ENCODE measurements around the gene PAGE4. TPM values are rescaled to one million over a fixed set of nuclear protein-coding genes. Genes with fewer than 3 reads are reported as not detected.
A peak's percentile ranks its signal among the peaks of the same experiment; 100 is the strongest.

PAGE4 gene
- total and polyA plus RNA-seq, 2 of the 13 experiments (the other 11 are each of a cell fraction or from before 2014, with no cell fraction given), result 1.1 TPM; not detected in 1

GRCh38 chrX:49879656-49880277 is 50.7 kb downstream of the PAGE4 start:
- BruUV-seq (replicated peaks), result no TSS peak
- H3K27ac ChIP-seq (ENCODE audit: extremely low read length, insufficient read depth, low read length), result peak overlapping the region; percentile 97
- in situ Hi-C loops (cut with HindIII; ENCODE audit: extremely low pct_ligation_motif_present, low pct_unique_long_range_greater_than_20kb) (loop anchor here (5.0 kb wide), 1 partner anchor 37 kb away; no protein-coding TSS in a partner anchor), intact Hi-C loops (cut with micrococcal nuclease; ENCODE audit: unreplicated experiment) (loop anchor here (5.0 kb wide), 1 partner anchor 927 kb away; no protein-coding TSS in a partner anchor)
- H3K9me3 ChIP-seq (ENCODE audit: low read length), result no peaks in the 10 kb centered on the region
- DNase-seq (ENCODE audit: low spot score) (no peak), ATAC-seq (peak; percentile 11), FAIRE-seq (no peak)
- ChIA-PET CTCF (ENCODE audit: low intra/inter-chr PET ratio, low total read pairs) (no interaction called here), POLR2A (interaction anchor here (0.7 to 5.3 kb wide), 6 partner anchors 11 to 49 kb away, joined by 3 to 91 read pairs (median 5); partner anchors contain the start of gene CLCN5)
- H3K4me2 ChIP-seq (ENCODE audit: low read depth, low read length), result peak overlapping the region; percentile 90
- H4K20me1 ChIP-seq (ENCODE audit: insufficient read depth, low read length), result peaks cover 8% of the 10 kb centered on the region; the same call in 1 of the 2 replicates
- peak overlapping the region; percentile 52 to 76 (median 71) for H3K4me3 ChIP-seq (replicated peaks in 1 of 3; ENCODE audit: insufficient read depth in 1 of 3, low read depth in 2 of 3, low read length in 3 of 3)
- no peak overlapping the region for H2AFZ ChIP-seq (ENCODE audit: low read length)
- H3K27me3 ChIP-seq (ENCODE audit: control insufficient read depth in 1 of 2, insufficient read depth in 2 of 2, low read length in 2 of 2), result no peaks in the 10 kb centered on the region; a peak in 1 of 5 replicates
- peak overlapping the region; percentile 87 for H3K9ac ChIP-seq (ENCODE audit: insufficient read depth, low read depth, low read length)
- WGBS (ENCODE audit: low lambda C conversion rate), result 67% methylated on average over 1 of the region's 55 CpGs
- no peaks in the 10 kb centered on the region for H3K36me3 ChIP-seq (replicated peaks in 1 of 2; ENCODE audit: control insufficient read depth in 1 of 2, insufficient read depth in 2 of 2, low read length in 2 of 2)
- TF ChIP-seq SMC3 (IDR thresholded peaks at IDR 0.05; ENCODE audit: low read length) (no peak), FOXK1 (CRISPR knock-in tag; IDR thresholded peaks at IDR 0.05; ENCODE audit: borderline replicate concordance, low read depth) (0 out of 2 replicates have a peak, but pooled peaks have one; percentile 0), ATF4 (CRISPR knock-in tag; IDR thresholded peaks at IDR 0.05) (no peak)
- peaks cover 32% of the 10 kb centered on the region for H3K79me2 ChIP-seq (ENCODE audit: insufficient read depth, low read length)
- peaks cover 71% of the 10 kb centered on the region for H3K4me1 ChIP-seq (ENCODE audit: insufficient read depth, low read length)

- intact Hi-C loops (cut with micrococcal nuclease; ENCODE audit: unreplicated experiment), result no loop called here
Observed at GRCh38 chrX:49880668-49881067, 51.6 kb downstream of the PAGE4 start.

More at GRCh38 chrX:49880668-49881067, 51.6 kb downstream of the PAGE4 start:
- no peak overlapping the region for H2AFZ ChIP-seq (ENCODE audit: low read length)
- ChIA-PET POLR2A (interaction anchor here (5.3 kb wide), 1 partner anchor 38 kb away, joined by 91 read pairs; no protein-coding TSS in a partner anchor), CTCF (ENCODE audit: low intra/inter-chr PET ratio, low total read pairs) (no interaction called here)
- H3K4me2 ChIP-seq (ENCODE audit: low read depth, low read length), result peak overlapping the region; percentile 90
- DNase-seq (ENCODE audit: low spot score) (no peak), ATAC-seq (no peak), FAIRE-seq (no peak)
- TF ChIP-seq ZBTB38 (CRISPR knock-in tag; IDR thresholded peaks at IDR 0.05) (peak; percentile 94), ZFP36L2 (CRISPR knock-in tag; IDR thresholded peaks at IDR 0.05) (no peak)
- H3K9me3 ChIP-seq (ENCODE audit: low read length), result no peaks in the 10 kb centered on the region
- peak overlapping the region in 2 of 3 experiments; percentile 71 to 76; a peak in 4 of 6 replicates for H3K4me3 ChIP-seq (replicated peaks in 1 of 3; ENCODE audit: insufficient read depth in 1 of 3, low read depth in 2 of 3, low read length in 3 of 3)
- peaks cover 70% of the 10 kb centered on the region for H3K4me1 ChIP-seq (ENCODE audit: insufficient read depth, low read length)
- no peaks in the 10 kb centered on the region; a peak in 1 of 5 replicates for H3K27me3 ChIP-seq (ENCODE audit: control insufficient read depth in 1 of 2, insufficient read depth in 2 of 2, low read length in 2 of 2)
- BruUV-seq (replicated peaks), result no TSS peak
- 96% methylated on average over 4 of the region's 12 CpGs for WGBS (ENCODE audit: low lambda C conversion rate)
- peak overlapping the region; percentile 87 for H3K9ac ChIP-seq (ENCODE audit: insufficient read depth, low read depth, low read length)
- H4K20me1 ChIP-seq (ENCODE audit: insufficient read depth, low read length), result peaks cover 8% of the 10 kb centered on the region; the same call in 1 of the 2 replicates
- in situ Hi-C loops (cut with HindIII; ENCODE audit: extremely low pct_ligation_motif_present, low pct_unique_long_range_greater_than_20kb), result no loop called here
- H3K36me3 ChIP-seq (replicated peaks in 1 of 2; ENCODE audit: control insufficient read depth in 1 of 2, insufficient read depth in 2 of 2, low read length in 2 of 2), result no peaks in the 10 kb centered on the region
- H3K79me2 ChIP-seq (ENCODE audit: insufficient read depth, low read length), result peaks cover 32% of the 10 kb centered on the region
- H3K27ac ChIP-seq (ENCODE audit: extremely low read length, insufficient read depth, low read length), result peak overlapping the region; percentile 97

Other genes starting within 250 kb of the PAGE4 start
- gene GAGE12H, start 249.4 kb upstream of the PAGE4 start, total RNA-seq (2016; rRNA removed; fragmentation: Illumina TruSeq; extraction: Trizol), result not detected in 2 replicates
- gene GAGE12H, start 249.4 kb upstream of the PAGE4 start, polyA plus RNA-seq (2011; rRNA removed), result not detected in 2 replicates
- gene GAGE2A, start 239.8 kb upstream of the PAGE4 start, total RNA-seq (2016; rRNA removed; fragmentation: Illumina TruSeq; extraction: Trizol), result not detected in 2 replicates
- not detected in 2 replicates for gene GAGE2A, start 239.8 kb upstream of the PAGE4 start, polyA plus RNA-seq (2011; rRNA removed)
- not detected in 2 replicates for gene GAGE1, start 230.3 kb upstream of the PAGE4 start, total RNA-seq (2016; rRNA removed; fragmentation: Illumina TruSeq; extraction: Trizol)
- not detected in 2 replicates for gene GAGE1, start 230.3 kb upstream of the PAGE4 start, polyA plus RNA-seq (2011; rRNA removed)
- 0.69 and 0.93 TPM in 2 replicates for gene PAGE1, start 133.3 kb upstream of the PAGE4 start, total RNA-seq (2016; rRNA removed; fragmentation: Illumina TruSeq; extraction: Trizol)
- gene PAGE1, start 133.3 kb upstream of the PAGE4 start, polyA plus RNA-seq (2011; rRNA removed), result 0.12 and 0.45 TPM in 2 replicates
- 7.2 and 7.5 TPM in 2 replicates for gene USP27X, start 50.2 kb downstream of the PAGE4 start, total RNA-seq (2016; rRNA removed; fragmentation: Illumina TruSeq; extraction: Trizol)
- gene USP27X, start 50.2 kb downstream of the PAGE4 start, polyA plus RNA-seq (2011; rRNA removed), result 9.7 and 12.5 TPM in 2 replicates
- gene CLCN5, start 93.3 kb downstream of the PAGE4 start, total RNA-seq (2016; rRNA removed; fragmentation: Illumina TruSeq; extraction: Trizol), result 21.4 and 27.3 TPM in 2 replicates
- 6.6 and 7.8 TPM in 2 replicates for gene CLCN5, start 93.3 kb downstream of the PAGE4 start, polyA plus RNA-seq (2011; rRNA removed)